Right atrium auricular region (tissue), 2 donors: Measurements from ENCODE around the gene NFKBIL1. TPM values are rescaled to one million over a fixed set of nuclear protein-coding genes. Genes with fewer than 3 reads are reported as not detected.
"Not testable (repeated sequence)": the region's sequence is repeated elsewhere in the genome, so short reads cannot be mapped to it uniquely, and the experiment has no call there.

Experiments
- DNase-seq: peaks from one replicate; pipeline ENCODE4 v3.0.0-alpha.2; 2019; ENCODE audit warnings: low spot score
- H3K27ac ChIP-seq, 2 donors: fragments of 200-600 bp; sonication (generic); 1 replicate in 1 of 2; 2 replicates in 1 of 2; pipeline ENCODE4 v1.5.1; 2016 to 2019
- H3K27me3 ChIP-seq, 2 donors: fragments of 200-600 bp; sonication (generic); one replicate each; pipeline versions ENCODE4 v1.5.1 to v1.6.0; 2017 to 2019
- H3K36me3 ChIP-seq: fragments of 200-600 bp; sonication (generic); one replicate; pipeline ENCODE4 v1.5.1; 2016
- H3K4me1 ChIP-seq, 2 donors: fragments of 200-600 bp; sonication (generic); one replicate each; pipeline versions ENCODE4 v1.5.1 to v1.6.0; 2017 to 2019
- H3K4me3 ChIP-seq, 2 donors: fragments of 200-600 bp; sonication (generic); 1 replicate in 1 of 2; 2 replicates in 1 of 2; pipeline ENCODE4 v1.5.1; 2017 to 2019; ENCODE audit warnings: mild to moderate bottlenecking in 1 of 2, moderate library complexity in 1 of 2
- H3K9me3 ChIP-seq, 2 donors: fragments of 200-600 bp; sonication (generic); one replicate each; pipeline ENCODE4 v1.5.1; 2019
- total RNA-seq, 2 donors: library from RNA; depleted of rRNA; stranded (reverse); fragments of >200 nt; gene quantifications; one replicate each; pipeline ENCODE4 v1.1.0, GENCODE V29; 2016
- TF ChIP-seq, protein P1 (sequence below), 2 donors: fragments of 200-600 bp; sonication (generic); IDR thresholded peaks; one replicate each; pipeline ENCODE4 v1.5.1; 2019; ENCODE audit warnings: antibody characterized with exemption in 2 of 2

Gene NFKBIL1
- total RNA-seq, 2 donors from 2014 or later: 12.9 to 18.4 TPM

DNA sequence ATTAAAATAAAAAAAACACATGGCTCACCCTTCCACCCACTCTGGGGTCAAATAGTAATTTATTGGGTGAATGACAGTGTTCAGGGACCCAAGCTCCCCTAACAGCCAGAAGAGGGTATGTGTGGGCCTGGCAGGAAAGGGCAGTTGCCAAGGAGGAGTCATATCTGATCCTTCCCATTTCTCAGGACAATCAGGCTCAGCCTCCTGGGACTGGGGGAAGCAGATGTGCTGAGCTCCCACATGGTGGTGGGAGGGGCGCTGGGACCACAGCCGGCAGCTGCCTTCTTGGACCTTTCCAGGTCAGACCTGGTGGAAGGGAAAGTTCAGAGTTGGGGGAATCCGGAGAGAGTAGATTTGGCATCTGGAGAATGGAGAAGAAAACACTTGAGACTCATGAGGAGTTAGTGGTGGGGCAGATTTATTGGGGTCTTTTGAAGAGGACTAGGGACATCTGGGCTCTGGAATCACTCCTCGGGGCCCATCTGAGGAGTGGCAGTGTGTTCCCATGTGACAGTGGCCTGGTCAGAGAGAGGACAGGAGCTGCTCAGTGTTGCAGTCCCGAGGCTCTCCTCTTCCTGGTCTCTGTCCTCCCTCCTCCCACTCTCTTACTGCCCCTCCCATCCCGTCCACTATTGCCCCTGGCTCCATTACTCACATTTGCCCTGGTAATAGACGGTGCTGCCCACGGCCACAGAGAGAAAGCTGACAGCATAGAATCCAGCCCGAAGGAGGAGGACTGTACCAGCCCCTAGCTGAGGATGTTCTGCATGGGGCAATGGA lies 41.7 kb downstream of the NFKBIL1 start:
- no peak overlapping the region for H3K27ac ChIP-seq
- no peak for DNase-seq
- H3K4me1 ChIP-seq: no peaks in the 10 kb centered on the region
- TF ChIP-seq, protein P1, sequence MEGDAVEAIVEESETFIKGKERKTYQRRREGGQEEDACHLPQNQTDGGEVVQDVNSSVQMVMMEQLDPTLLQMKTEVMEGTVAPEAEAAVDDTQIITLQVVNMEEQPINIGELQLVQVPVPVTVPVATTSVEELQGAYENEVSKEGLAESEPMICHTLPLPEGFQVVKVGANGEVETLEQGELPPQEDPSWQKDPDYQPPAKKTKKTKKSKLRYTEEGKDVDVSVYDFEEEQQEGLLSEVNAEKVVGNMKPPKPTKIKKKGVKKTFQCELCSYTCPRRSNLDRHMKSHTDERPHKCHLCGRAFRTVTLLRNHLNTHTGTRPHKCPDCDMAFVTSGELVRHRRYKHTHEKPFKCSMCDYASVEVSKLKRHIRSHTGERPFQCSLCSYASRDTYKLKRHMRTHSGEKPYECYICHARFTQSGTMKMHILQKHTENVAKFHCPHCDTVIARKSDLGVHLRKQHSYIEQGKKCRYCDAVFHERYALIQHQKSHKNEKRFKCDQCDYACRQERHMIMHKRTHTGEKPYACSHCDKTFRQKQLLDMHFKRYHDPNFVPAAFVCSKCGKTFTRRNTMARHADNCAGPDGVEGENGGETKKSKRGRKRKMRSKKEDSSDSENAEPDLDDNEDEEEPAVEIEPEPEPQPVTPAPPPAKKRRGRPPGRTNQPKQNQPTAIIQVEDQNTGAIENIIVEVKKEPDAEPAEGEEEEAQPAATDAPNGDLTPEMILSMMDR (IDR thresholded peaks at IDR 0.05): no peak
- H3K9me3 ChIP-seq: no peaks in the 10 kb centered on the region
- no peaks in the 10 kb centered on the region for H3K36me3 ChIP-seq
- no peaks in the 10 kb centered on the region for H3K27me3 ChIP-seq
- H3K4me3 ChIP-seq: no peak overlapping the region

DNA sequence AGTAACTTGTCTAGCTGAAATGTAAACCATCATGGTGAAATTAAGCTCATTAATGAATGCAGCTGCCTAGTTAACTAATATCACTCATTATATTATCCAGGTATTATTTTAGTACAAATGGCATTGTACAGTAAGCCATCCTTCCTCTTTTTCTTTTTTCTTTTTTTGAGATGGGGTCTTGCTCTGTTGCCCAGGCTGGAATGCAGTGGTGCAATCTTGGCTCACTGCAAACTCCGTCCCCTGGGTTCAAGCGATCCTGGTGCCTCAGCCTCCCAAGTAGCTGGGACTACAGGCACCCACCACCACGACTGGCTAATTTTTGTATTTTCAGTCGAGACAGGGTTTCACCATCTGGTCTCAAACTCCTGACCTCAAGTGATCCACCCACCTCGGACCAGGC lies 43.3 kb downstream of the NFKBIL1 start:
- not testable (repeated sequence) for H3K4me1 ChIP-seq, DNase-seq, H3K27me3 ChIP-seq, H3K36me3 ChIP-seq, H3K9me3 ChIP-seq, H3K27ac ChIP-seq, H3K4me3 ChIP-seq

DNA sequence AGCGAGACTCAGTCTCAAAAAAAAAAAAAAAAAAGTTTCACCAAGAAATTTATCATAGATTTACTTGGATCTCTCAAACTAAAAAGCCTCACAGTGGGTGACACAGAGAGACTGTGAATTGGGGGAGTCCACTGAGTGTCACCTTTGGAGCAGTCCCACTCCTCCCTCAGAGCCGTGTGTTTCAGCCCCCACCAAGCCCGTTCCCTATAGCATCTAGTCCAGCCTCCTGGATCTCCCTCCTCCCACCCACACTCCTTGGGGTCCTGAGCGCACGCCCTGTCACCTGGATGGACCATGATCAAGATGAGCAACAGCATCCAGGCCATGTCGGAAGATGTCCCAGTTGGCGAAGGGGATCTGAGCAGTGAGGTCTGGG lies 45.0 kb downstream of the NFKBIL1 start:
- TF ChIP-seq, protein P1 (IDR thresholded peaks at IDR 0.05): no peak
- no peaks in the 10 kb centered on the region for H3K27me3 ChIP-seq
- H3K36me3 ChIP-seq: no peaks in the 10 kb centered on the region
- H3K4me1 ChIP-seq: no peaks in the 10 kb centered on the region
- H3K27ac ChIP-seq: no peak overlapping the region
- no peaks in the 10 kb centered on the region for H3K9me3 ChIP-seq
- H3K4me3 ChIP-seq: no peak overlapping the region
- DNase-seq: no peak

DNA sequence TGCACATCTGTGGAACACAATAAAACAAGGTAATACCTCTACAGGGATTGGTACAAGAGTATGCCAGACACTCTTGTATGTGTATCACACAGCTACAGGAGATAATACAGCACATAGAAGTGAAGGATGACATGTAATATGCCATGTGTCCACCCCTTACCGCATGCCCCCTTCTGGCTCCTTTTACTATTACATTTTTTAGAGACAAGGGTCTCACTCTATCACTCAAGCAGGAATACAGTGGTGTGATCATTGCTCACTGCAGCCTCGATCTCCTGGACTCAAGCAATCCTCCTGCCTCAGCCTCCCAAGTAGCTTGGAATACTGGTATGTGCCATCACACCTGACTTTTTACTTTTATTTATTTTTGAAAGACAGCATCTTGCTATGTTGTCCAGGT lies 49.6 kb downstream of the NFKBIL1 start:
- H3K4me1 ChIP-seq: no peaks in the 10 kb centered on the region
- no peaks in the 10 kb centered on the region for H3K36me3 ChIP-seq

DNA sequence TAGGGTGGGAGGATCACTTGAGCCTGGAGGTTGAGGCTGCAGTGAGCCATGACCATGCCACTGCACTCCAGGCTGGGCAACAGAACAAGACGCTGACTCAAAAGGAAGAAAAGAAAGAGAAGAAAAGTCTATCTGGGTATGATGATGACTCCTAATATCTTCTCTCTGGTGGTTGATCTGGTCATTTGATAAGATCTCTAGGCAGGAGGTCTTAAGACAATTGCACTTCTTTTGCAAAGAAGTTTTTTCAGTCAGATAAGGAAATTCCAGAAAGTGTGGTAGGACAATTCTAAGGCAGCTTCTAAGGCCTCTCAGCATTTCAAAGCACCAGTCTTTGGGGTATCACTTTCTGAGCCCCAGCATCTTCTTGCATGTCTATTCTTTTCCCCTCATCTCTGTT lies 59.9 kb downstream of the NFKBIL1 start:
- no peaks in the 10 kb centered on the region for H3K9me3 ChIP-seq
- H3K27me3 ChIP-seq: no peaks in the 10 kb centered on the region
- H3K4me3 ChIP-seq: no peak overlapping the region
- TF ChIP-seq, protein P1 (IDR thresholded peaks at IDR 0.05): no peak
- H3K4me1 ChIP-seq: no peaks in the 10 kb centered on the region
- DNase-seq: no peak
- H3K27ac ChIP-seq: no peak overlapping the region
- H3K36me3 ChIP-seq: no peaks in the 10 kb centered on the region

More for the DNA sequence above, 49.6 kb downstream of the NFKBIL1 start:
- no peak overlapping the region for H3K27ac ChIP-seq
- H3K4me3 ChIP-seq: no peak overlapping the region
- TF ChIP-seq, protein P1 (IDR thresholded peaks at IDR 0.05): peak in 1 of 2 donors; percentile 45
- H3K9me3 ChIP-seq: no peaks in the 10 kb centered on the region
- no peaks in the 10 kb centered on the region for H3K27me3 ChIP-seq
- DNase-seq: no peak

Other genes with a start within 250 kb of the NFKBIL1 start
- 100 to 1,000 TPM; 297 to 584 TPM for gene HLA-B, start 190.4 kb upstream of the NFKBIL1 start, total RNA-seq
- 10 to 100 TPM; 11.1 to 15.1 TPM for gene MICA, start 144.0 kb upstream of the NFKBIL1 start, total RNA-seq
- 1 to 10 TPM; 1.6 to 3.1 TPM for gene MICB, start 49.5 kb upstream of the NFKBIL1 start, total RNA-seq
- not detected for gene MCCD1, start 18.6 kb upstream of the NFKBIL1 start, total RNA-seq
- gene DDX39B, start 5.6 kb upstream of the NFKBIL1 start, total RNA-seq: 100 to 1,000 TPM; 119 to 143 TPM
- 1 to 10 TPM; 1.2 to 6.0 TPM for gene ATP6V1G2, start 1.0 kb upstream of the NFKBIL1 start, total RNA-seq
- not detected for gene LTA, start 24.7 kb downstream of the NFKBIL1 start, total RNA-seq
- under 1 TPM in 1 of 2 donors, not detected in 1; 0.51 TPM for gene TNF, start 28.0 kb downstream of the NFKBIL1 start, total RNA-seq
- gene LTB, start 34.8 kb downstream of the NFKBIL1 start, total RNA-seq: not detected
- 1 to 10 TPM; 2.8 to 8.5 TPM for gene LST1, start 38.7 kb downstream of the NFKBIL1 start, total RNA-seq
- not detected for gene NCR3, start 45.4 kb downstream of the NFKBIL1 start, total RNA-seq
- gene AIF1, start 67.6 kb downstream of the NFKBIL1 start, total RNA-seq: 10 to 100 TPM in 1 of 2 donors, 1 to 10 TPM in 1; 8.3 to 27.3 TPM
- 10 to 100 TPM; 61.0 to 96.7 TPM for gene PRRC2A, start 73.1 kb downstream of the NFKBIL1 start, total RNA-seq
- 100 to 1,000 TPM; 209 to 306 TPM for gene BAG6, start 105.1 kb downstream of the NFKBIL1 start, total RNA-seq
- gene APOM, start 108.3 kb downstream of the NFKBIL1 start, total RNA-seq: 1 to 10 TPM; 1.0 to 1.2 TPM
- gene C6orf47, start 113.2 kb downstream of the NFKBIL1 start, total RNA-seq: 10 to 100 TPM; 17.8 to 19.2 TPM
- 10 to 100 TPM; 14.7 to 20.0 TPM for gene GPANK1, start 117.4 kb downstream of the NFKBIL1 start, total RNA-seq
- 100 to 1,000 TPM; 242 to 243 TPM for gene CSNK2B, start 118.5 kb downstream of the NFKBIL1 start, total RNA-seq
- 1 to 10 TPM in 1 of 2 donors, under 1 TPM in 1; 0.67 to 1.8 TPM for gene LY6G5B, start 122.4 kb downstream of the NFKBIL1 start, total RNA-seq
- 1 to 10 TPM; 1.2 to 4.9 TPM for gene LY6G5C, start 133.5 kb downstream of the NFKBIL1 start, total RNA-seq
- 10 to 100 TPM; 22.7 to 29.4 TPM for gene ABHD16A, start 155.7 kb downstream of the NFKBIL1 start, total RNA-seq
- not detected for gene LY6G6F, start 159.3 kb downstream of the NFKBIL1 start, total RNA-seq
- not detected for gene LY6G6D, start 167.7 kb downstream of the NFKBIL1 start, total RNA-seq
- 1 to 10 TPM in 1 of 2 donors, not detected in 1; 1.3 TPM for gene LY6G6C, start 174.1 kb downstream of the NFKBIL1 start, total RNA-seq
- gene MPIG6B, start 175.8 kb downstream of the NFKBIL1 start, total RNA-seq: under 1 TPM in 1 of 2 donors, not detected in 1; 0.55 TPM
- 10 to 100 TPM; 53.5 to 93.3 TPM for gene DDAH2, start 181.7 kb downstream of the NFKBIL1 start, total RNA-seq
- 100 to 1,000 TPM in 1 of 2 donors, 10 to 100 TPM in 1; 90.9 to 194 TPM for gene CLIC1, start 188.9 kb downstream of the NFKBIL1 start, total RNA-seq
- under 1 TPM; 0.37 to 0.98 TPM for gene MSH5, start 192.4 kb downstream of the NFKBIL1 start, total RNA-seq
- not detected for gene SAPCD1, start 215.0 kb downstream of the NFKBIL1 start, total RNA-seq
- 1 to 10 TPM; 4.1 to 7.5 TPM for gene VWA7, start 229.7 kb downstream of the NFKBIL1 start, total RNA-seq
- 10 to 100 TPM; 15.3 to 24.6 TPM for gene VARS1, start 248.1 kb downstream of the NFKBIL1 start, total RNA-seq